OCI-LY3 (cell line): ENCODE measurements around the gene ZSWIM6.

Experiments used
- H2AFZ ChIP-seq: fragments of 200-600, 300-600 bp; shearing (Covaris generic); 2 replicates; pipeline ENCODE4 v1.6.0; 2014; ENCODE audit warnings: antibody characterized with exemption, low read depth, low read length
- H3K27ac ChIP-seq: fragments of 200-600, 300-600 bp; sonication (generic); 2 replicates; pipeline ENCODE4 v1.5.1; 2014; ENCODE audit warnings: mild to moderate bottlenecking, low read length, moderate library complexity, mixed read lengths
- H3K27me3 ChIP-seq: fragments of 200-600, 300-600 bp; sonication (generic); 2 replicates; pipeline ENCODE4 v1.6.1; 2014; ENCODE audit warnings: low read depth, low read length, mixed read lengths
- H3K36me3 ChIP-seq: fragments of 200-600, 300-600 bp; sonication (generic); replicated peaks from 2 replicates; pipeline ENCODE3; 2014; ENCODE audit warnings: low read depth, low read length, mixed read lengths
- H3K4me1 ChIP-seq: fragments of 300-600, 200-600 bp; sonication (generic); 2 replicates; pipeline ENCODE4 v1.6.1; 2014; ENCODE audit warnings: low read length, mixed read lengths
- H3K4me2 ChIP-seq: fragments of 200-600, 300-600 bp; sonication (generic); 2 replicates; pipeline ENCODE4 v1.6.1; 2014; ENCODE audit warnings: low read length, mixed read lengths
- H3K4me3 ChIP-seq: fragments of 300-600, 200-600 bp; sonication (generic); 2 replicates; pipeline ENCODE4 v1.5.1; 2014; ENCODE audit warnings: antibody characterized with exemption, mild to moderate bottlenecking, low read length, moderate library complexity
- H3K79me2 ChIP-seq: fragments of 300-600, 200-600 bp; shearing (Covaris generic); 2 replicates; pipeline ENCODE4 v1.6.1; 2014; ENCODE audit warnings: mild to moderate bottlenecking, low read length, mixed read lengths
- H3K9ac ChIP-seq: fragments of 300-600, 200-600 bp; shearing (Covaris generic); 2 replicates; pipeline ENCODE4 v1.6.0; 2014; ENCODE audit warnings: mild to moderate bottlenecking, low read length, moderate library complexity
- H3K9me3 ChIP-seq: fragments of 200-600, 300-600 bp; shearing (Covaris generic); 2 replicates; pipeline ENCODE4 v1.6.1; 2014; ENCODE audit warnings: low read length, mixed read lengths; ENCODE audit not compliant: insufficient read depth
- H4K20me1 ChIP-seq: fragments of 200-600, 300-600 bp; sonication (generic); 2 replicates; pipeline ENCODE4 v1.6.1; 2016; ENCODE audit warnings: low read length, mixed read lengths; ENCODE audit not compliant: insufficient read depth
- CTCF ChIP-seq: fragments of 200-600, 300-600 bp; sonication (generic); IDR thresholded peaks from 2 replicates; pipeline ENCODE4 v1.5.1; 2014; ENCODE audit warnings: antibody characterized with exemption, low read length, low read depth
- EZH2phosphoT487 ChIP-seq: fragments of 200-600 bp; shearing (Covaris generic); IDR thresholded peaks from 2 replicates; pipeline ENCODE4 v1.6.1; 2018; ENCODE audit warnings: antibody characterized with exemption, mixed run types, low read depth

Gene ZSWIM6

GRCh38 chr5:61507232-61507631, 175.2 kb downstream of the ZSWIM6 start:
- Histone ChIP-seq H3K9ac (no peak overlapping the region), H4K20me1 (no peaks in the 10 kb centered on the region), H3K27ac (no peak overlapping the region), H3K4me2 (no peak overlapping the region), H3K4me1 (no peaks in the 10 kb centered on the region), H3K9me3 (no peaks in the 10 kb centered on the region), H3K79me2 (no peaks in the 10 kb centered on the region), H3K4me3 (no peak overlapping the region), H3K36me3 (no peaks in the 10 kb centered on the region), H3K27me3 (no peaks in the 10 kb centered on the region), H2AFZ (no peak overlapping the region)
- TF ChIP-seq EZH2phosphoT487: no peak
- TF ChIP-seq CTCF: no peak

GRCh38 chr5:61516946-61517345, 184.9 kb downstream of the ZSWIM6 start:
- H3K27me3 ChIP-seq: no peaks in the 10 kb centered on the region
- no peaks in the 10 kb centered on the region for H3K36me3 ChIP-seq
- no peak overlapping the region for H3K4me3 ChIP-seq
- H3K79me2 ChIP-seq: no peaks in the 10 kb centered on the region
- H3K4me1 ChIP-seq: no peaks in the 10 kb centered on the region
- H4K20me1 ChIP-seq: no peaks in the 10 kb centered on the region
- no peak overlapping the region for H3K9ac ChIP-seq
- H3K9me3 ChIP-seq: no peaks in the 10 kb centered on the region
- no peak for TF ChIP-seq EZH2phosphoT487
- TF ChIP-seq CTCF: no peak
- H3K27ac ChIP-seq: no peak overlapping the region
- no peak overlapping the region for H2AFZ ChIP-seq
- H3K4me2 ChIP-seq: no peak overlapping the region

- Histone ChIP-seq H3K27ac (no peak overlapping the region), H3K36me3 (no peaks in the 10 kb centered on the region), H3K4me3 (no peak overlapping the region), H4K20me1 (no peaks in the 10 kb centered on the region), H3K79me2 (no peaks in the 10 kb centered on the region), H3K27me3 (no peaks in the 10 kb centered on the region), H3K4me2 (no peak overlapping the region), H2AFZ (no peak overlapping the region), H3K4me1 (no peaks in the 10 kb centered on the region), H3K9me3 (no peaks in the 10 kb centered on the region), H3K9ac (no peak overlapping the region)
- TF ChIP-seq EZH2phosphoT487 (no peak), CTCF (no peak)
Measured at GRCh38 chr5:61519728-61520277, 187.7 kb downstream of the ZSWIM6 start.

GRCh38 chr5:61523073-61523472, 191.0 kb downstream of the ZSWIM6 start:
- no peaks in the 10 kb centered on the region for H3K9me3 ChIP-seq
- H3K27ac ChIP-seq: no peak overlapping the region
- H3K4me3 ChIP-seq: no peak overlapping the region
- H2AFZ ChIP-seq: no peak overlapping the region
- H4K20me1 ChIP-seq: no peaks in the 10 kb centered on the region
- TF ChIP-seq EZH2phosphoT487: no peak
- no peak for TF ChIP-seq CTCF
- H3K36me3 ChIP-seq: no peaks in the 10 kb centered on the region
- no peaks in the 10 kb centered on the region for H3K79me2 ChIP-seq
- H3K4me2 ChIP-seq: no peak overlapping the region
- H3K4me1 ChIP-seq: no peaks in the 10 kb centered on the region
- H3K27me3 ChIP-seq: no peaks in the 10 kb centered on the region
- no peak overlapping the region for H3K9ac ChIP-seq
